ENCODE measurements around the gene AHCYL2.

GRCh38 chr7:129426482-129426881, 201.7 kb downstream of the AHCYL2 start:
- TF ChIP-seq ELF4 (IDR thresholded peaks at IDR 0.05) (no peak), BHLHE40 (IDR thresholded peaks at IDR 0.05; ENCODE audit: borderline replicate concordance) (no peak), FOXK2 (IDR thresholded peaks at IDR 0.05) (no peak), TARDBP (IDR thresholded peaks at IDR 0.05) (no peak), NFRKB (IDR thresholded peaks at IDR 0.05) (no peak), L3MBTL2 (conservative IDR thresholded peaks at IDR 0.05) (no peak), FOXM1 (IDR thresholded peaks at IDR 0.05; ENCODE audit: borderline replicate concordance) (no peak), CTBP1 (IDR thresholded peaks at IDR 0.05; ENCODE audit: borderline replicate concordance) (no peak), FOXA1 (IDR thresholded peaks at IDR 0.05) (no peak), LEF1 (IDR thresholded peaks at IDR 0.05; ENCODE audit: borderline replicate concordance) (no peak)

Data from HEK293T (cell line).